OCI-LY3 (cell line): ENCODE data around the gene RBM17.
A peak's percentile ranks its signal among the peaks of the same experiment; 100 is the strongest.

Experiments
- H2AFZ ChIP-seq: fragments of 200-600, 300-600 bp; shearing (Covaris generic); 2 replicates; pipeline ENCODE4 v1.6.0; 2014; ENCODE audit warnings: antibody characterized with exemption, low read depth, low read length
- H3K27ac ChIP-seq: fragments of 200-600, 300-600 bp; sonication (generic); 2 replicates; pipeline ENCODE4 v1.5.1; 2014; ENCODE audit warnings: mild to moderate bottlenecking, low read length, moderate library complexity, mixed read lengths
- H3K27me3 ChIP-seq: fragments of 200-600, 300-600 bp; sonication (generic); 2 replicates; pipeline ENCODE4 v1.6.1; 2014; ENCODE audit warnings: low read depth, low read length, mixed read lengths
- H3K36me3 ChIP-seq: fragments of 200-600, 300-600 bp; sonication (generic); replicated peaks from 2 replicates; pipeline ENCODE3; 2014; ENCODE audit warnings: low read depth, low read length, mixed read lengths
- H3K4me1 ChIP-seq: fragments of 300-600, 200-600 bp; sonication (generic); 2 replicates; pipeline ENCODE4 v1.6.1; 2014; ENCODE audit warnings: low read length, mixed read lengths
- H3K4me2 ChIP-seq: fragments of 200-600, 300-600 bp; sonication (generic); 2 replicates; pipeline ENCODE4 v1.6.1; 2014; ENCODE audit warnings: low read length, mixed read lengths
- H3K4me3 ChIP-seq: fragments of 300-600, 200-600 bp; sonication (generic); 2 replicates; pipeline ENCODE4 v1.5.1; 2014; ENCODE audit warnings: antibody characterized with exemption, mild to moderate bottlenecking, low read length, moderate library complexity
- H3K79me2 ChIP-seq: fragments of 300-600, 200-600 bp; shearing (Covaris generic); 2 replicates; pipeline ENCODE4 v1.6.1; 2014; ENCODE audit warnings: mild to moderate bottlenecking, low read length, mixed read lengths
- H3K9ac ChIP-seq: fragments of 300-600, 200-600 bp; shearing (Covaris generic); 2 replicates; pipeline ENCODE4 v1.6.0; 2014; ENCODE audit warnings: mild to moderate bottlenecking, low read length, moderate library complexity
- H3K9me3 ChIP-seq: fragments of 200-600, 300-600 bp; shearing (Covaris generic); 2 replicates; pipeline ENCODE4 v1.6.1; 2014; ENCODE audit warnings: low read length, mixed read lengths; ENCODE audit not compliant: insufficient read depth
- H4K20me1 ChIP-seq: fragments of 200-600, 300-600 bp; sonication (generic); 2 replicates; pipeline ENCODE4 v1.6.1; 2016; ENCODE audit warnings: low read length, mixed read lengths; ENCODE audit not compliant: insufficient read depth
- CTCF ChIP-seq: fragments of 200-600, 300-600 bp; sonication (generic); IDR thresholded peaks from 2 replicates; pipeline ENCODE4 v1.5.1; 2014; ENCODE audit warnings: antibody characterized with exemption, low read length, low read depth
- EZH2phosphoT487 ChIP-seq: fragments of 200-600 bp; shearing (Covaris generic); IDR thresholded peaks from 2 replicates; pipeline ENCODE4 v1.6.1; 2018; ENCODE audit warnings: antibody characterized with exemption, mixed run types, low read depth

The RBM17 gene

GRCh38 chr10:6097063-6097462 is 8.2 kb downstream of the RBM17 start:
- peaks cover 55% of the 10 kb centered on the region for H4K20me1 ChIP-seq
- no peak overlapping the region for H3K4me2 ChIP-seq
- no peak overlapping the region for H3K9ac ChIP-seq
- no peaks in the 10 kb centered on the region for H3K27me3 ChIP-seq
- no peak overlapping the region for H3K27ac ChIP-seq
- peaks cover 18% of the 10 kb centered on the region for H3K36me3 ChIP-seq
- H3K79me2 ChIP-seq, result peaks cover 89% of the 10 kb centered on the region
- no peak overlapping the region for H2AFZ ChIP-seq
- H3K4me1 ChIP-seq, result peaks cover 34% of the 10 kb centered on the region
- no peak overlapping the region for H3K4me3 ChIP-seq
- H3K9me3 ChIP-seq, result no peaks in the 10 kb centered on the region
- TF ChIP-seq CTCF, result no peak
- TF ChIP-seq EZH2phosphoT487, result no peak

- peaks cover 25% of the 10 kb centered on the region for H3K4me1 ChIP-seq
- TF ChIP-seq CTCF (no peak), EZH2phosphoT487 (no peak)
Measured at GRCh38 chr10:6098156-6098555, 9.3 kb downstream of the RBM17 start.

GRCh38 chr10:6100370-6100769 is 11.5 kb downstream of the RBM17 start:
- no peaks in the 10 kb centered on the region for H3K9me3 ChIP-seq
- H2AFZ ChIP-seq, result no peak overlapping the region
- TF ChIP-seq EZH2phosphoT487 (no peak), CTCF (no peak)
- H3K79me2 ChIP-seq, result peaks cover 79% of the 10 kb centered on the region
- H3K4me1 ChIP-seq, result peaks cover 19% of the 10 kb centered on the region
- H3K4me2 ChIP-seq, result no peak overlapping the region
- H3K9ac ChIP-seq, result no peak overlapping the region
- H4K20me1 ChIP-seq, result peaks cover 35% of the 10 kb centered on the region
- H3K36me3 ChIP-seq, result peaks cover 34% of the 10 kb centered on the region
- H3K27me3 ChIP-seq, result no peaks in the 10 kb centered on the region
- H3K27ac ChIP-seq, result no peak overlapping the region
- no peak overlapping the region for H3K4me3 ChIP-seq

More at GRCh38 chr10:6098156-6098555, 9.3 kb downstream of the RBM17 start:
- H3K4me2 ChIP-seq, result no peak overlapping the region
- H4K20me1 ChIP-seq, result peaks cover 45% of the 10 kb centered on the region
- no peaks in the 10 kb centered on the region for H3K9me3 ChIP-seq
- H3K36me3 ChIP-seq, result peaks cover 24% of the 10 kb centered on the region
- no peak overlapping the region for H3K27ac ChIP-seq
- H3K79me2 ChIP-seq, result peaks cover 89% of the 10 kb centered on the region
- no peak overlapping the region for H3K4me3 ChIP-seq
- H2AFZ ChIP-seq, result no peak overlapping the region
- no peaks in the 10 kb centered on the region for H3K27me3 ChIP-seq
- no peak overlapping the region for H3K9ac ChIP-seq

GRCh38 chr10:6101181-6101580 is 12.3 kb downstream of the RBM17 start:
- H3K27ac ChIP-seq, result peak overlapping the region; percentile 62
- TF ChIP-seq EZH2phosphoT487, result no peak
- TF ChIP-seq CTCF, result no peak
- peak overlapping the region; percentile 85 for H3K4me2 ChIP-seq
- no peaks in the 10 kb centered on the region for H3K9me3 ChIP-seq
- peak overlapping the region; percentile 30 for H3K9ac ChIP-seq
- peaks cover 27% of the 10 kb centered on the region for H4K20me1 ChIP-seq
- H3K4me1 ChIP-seq, result peaks cover 19% of the 10 kb centered on the region
- H2AFZ ChIP-seq, result no peak overlapping the region
- H3K4me3 ChIP-seq, result peak overlapping the region; percentile 65
- peaks cover 71% of the 10 kb centered on the region for H3K79me2 ChIP-seq
- no peaks in the 10 kb centered on the region for H3K27me3 ChIP-seq
- peaks cover 34% of the 10 kb centered on the region for H3K36me3 ChIP-seq
